OCI-LY1 (cell line): ENCODE results near the gene ATP6V0A1.
"Not testable (repeated sequence)": the region's sequence is repeated elsewhere in the genome, so short reads cannot be mapped to it uniquely, and the experiment has no call there.

Experiments used
- H2AFZ ChIP-seq: fragments of 200-600 bp; sonication (generic), shearing (Covaris generic); 2 replicates; pipeline ENCODE4 v1.6.0; 2014; ENCODE audit warnings: antibody characterized with exemption, mild to moderate bottlenecking, low read length
- H3F3A ChIP-seq: fragments of 200-600 bp; sonication (generic), shearing (Covaris generic); 2 replicates; pipeline ENCODE4 v1.6.0; 2014; ENCODE audit warnings: mild to moderate bottlenecking, antibody characterized with exemption, low read length, moderate library complexity; ENCODE audit not compliant: insufficient read depth
- H3K27ac ChIP-seq: fragments of 200-600 bp; sonication (generic); 2 replicates; pipeline ENCODE4 v1.5.1; 2014; ENCODE audit warnings: low read length, mixed run types, mild to moderate bottlenecking, low read depth; ENCODE audit not compliant: poor library complexity, severe bottlenecking
- H3K27me3 ChIP-seq: fragments of 200-600 bp; sonication (generic); 2 replicates; pipeline ENCODE4 v1.6.0; 2014; ENCODE audit warnings: antibody characterized with exemption, mild to moderate bottlenecking, low read length, moderate library complexity; ENCODE audit not compliant: insufficient read depth
- H3K36me3 ChIP-seq: fragments of 200-600 bp; sonication (generic); 2 replicates; pipeline ENCODE4 v1.6.1; 2014; ENCODE audit warnings: mild to moderate bottlenecking, antibody characterized with exemption, low read length, moderate library complexity, mixed read lengths; ENCODE audit not compliant: insufficient read depth
- H3K4me1 ChIP-seq: fragments of 200-600 bp; sonication (generic); 2 replicates; pipeline ENCODE4 v1.5.1; 2014; ENCODE audit warnings: mild to moderate bottlenecking, low read length, moderate library complexity; ENCODE audit not compliant: insufficient read depth, severe bottlenecking
- H3K4me2 ChIP-seq: fragments of 200-600 bp; sonication (generic), shearing (Covaris generic); 2 replicates; pipeline ENCODE4 v1.6.1; 2014; ENCODE audit warnings: low read length
- H3K4me3 ChIP-seq: fragments of 200-600 bp; sonication (generic); 2 replicates; pipeline ENCODE4 v1.5.1; 2014; ENCODE audit warnings: low read length, low read depth, mild to moderate bottlenecking, mixed read lengths; ENCODE audit not compliant: poor library complexity, severe bottlenecking
- H3K79me2 ChIP-seq: fragments of 200-600 bp; shearing (Covaris generic); 2 replicates; pipeline ENCODE4 v1.6.1; 2016; ENCODE audit warnings: mixed run types, low read length, mixed read lengths; ENCODE audit not compliant: insufficient read depth
- H3K9ac ChIP-seq: fragments of 200-600 bp; sonication (generic), shearing (Covaris generic); 2 replicates; pipeline ENCODE4 v1.6.1; 2014; ENCODE audit warnings: mild to moderate bottlenecking, low read length, mixed read lengths
- H3K9me2 ChIP-seq: fragments of 200-600 bp; sonication (generic), shearing (Covaris generic); 2 replicates; pipeline ENCODE4 v1.6.1; 2014; ENCODE audit warnings: low read depth, mild to moderate bottlenecking, low read length, mixed read lengths
- H3K9me3 ChIP-seq: fragments of 200-600 bp; shearing (Covaris generic); 2 replicates; pipeline ENCODE4 v1.6.1; 2014; ENCODE audit warnings: low read length, mixed read lengths
- H4K20me1 ChIP-seq: fragments of 200-600 bp; sonication (generic), shearing (Covaris generic); 2 replicates; pipeline ENCODE4 v1.6.0; 2016; ENCODE audit warnings: mild to moderate bottlenecking, low read length; ENCODE audit not compliant: insufficient read depth
- EZH2 ChIP-seq: fragments of 200-600 bp; sonication (generic), shearing (Covaris generic); IDR thresholded peaks from 2 replicates; pipeline ENCODE4 v1.8.0; 2017; ENCODE audit warnings: borderline replicate concordance, mixed run types, mild to moderate bottlenecking, antibody characterized with exemption, low read length, moderate library complexity, mixed read lengths
- TF ChIP-seq, protein P1 (sequence below): fragments of 200-600 bp; sonication (generic), shearing (Covaris generic); IDR thresholded peaks from 2 replicates; pipeline ENCODE4 v1.5.1; 2017; ENCODE audit warnings: mild to moderate bottlenecking, antibody characterized with exemption, low read length, moderate library complexity, mixed read lengths

ATP6V0A1 gene

DNA sequence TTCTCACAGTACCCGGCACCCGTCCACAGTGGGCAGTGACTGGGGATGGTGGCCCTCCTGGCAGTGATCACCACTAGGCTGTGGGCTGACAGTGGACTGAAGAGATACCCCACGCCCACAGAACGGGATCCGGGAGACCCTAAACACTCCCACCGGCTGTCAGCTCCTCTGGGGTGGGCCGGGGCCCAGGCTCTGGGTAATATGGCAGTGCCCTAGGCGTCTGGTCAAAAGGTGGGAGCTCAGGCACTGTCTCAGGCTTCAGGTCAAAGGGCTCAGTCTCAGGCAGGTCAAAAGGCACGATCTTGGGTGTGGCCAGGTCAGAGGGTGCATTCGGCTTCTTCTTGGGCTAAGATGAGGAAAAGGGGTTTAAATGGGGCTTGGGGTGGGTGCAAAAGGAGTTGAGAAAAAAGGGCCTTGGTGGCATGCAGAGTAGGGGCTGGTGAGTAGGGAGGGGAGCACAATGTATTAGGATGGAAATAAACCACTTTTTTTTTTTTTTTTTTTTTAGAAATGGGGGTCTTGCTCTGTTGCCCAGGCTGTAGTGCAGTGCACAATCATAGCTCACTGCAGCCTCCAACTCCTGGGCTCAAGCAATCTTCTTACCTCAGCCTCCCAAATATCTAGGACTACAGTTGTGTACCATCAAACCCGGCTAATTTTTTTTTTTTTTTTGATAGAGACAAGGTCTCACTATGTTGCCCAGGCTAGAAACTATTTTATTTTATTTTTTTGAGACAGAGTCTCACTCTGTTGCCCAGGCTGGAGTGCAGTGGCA is 46.6 kb upstream of the ATP6V0A1 start:
- TF ChIP-seq, protein P1, sequence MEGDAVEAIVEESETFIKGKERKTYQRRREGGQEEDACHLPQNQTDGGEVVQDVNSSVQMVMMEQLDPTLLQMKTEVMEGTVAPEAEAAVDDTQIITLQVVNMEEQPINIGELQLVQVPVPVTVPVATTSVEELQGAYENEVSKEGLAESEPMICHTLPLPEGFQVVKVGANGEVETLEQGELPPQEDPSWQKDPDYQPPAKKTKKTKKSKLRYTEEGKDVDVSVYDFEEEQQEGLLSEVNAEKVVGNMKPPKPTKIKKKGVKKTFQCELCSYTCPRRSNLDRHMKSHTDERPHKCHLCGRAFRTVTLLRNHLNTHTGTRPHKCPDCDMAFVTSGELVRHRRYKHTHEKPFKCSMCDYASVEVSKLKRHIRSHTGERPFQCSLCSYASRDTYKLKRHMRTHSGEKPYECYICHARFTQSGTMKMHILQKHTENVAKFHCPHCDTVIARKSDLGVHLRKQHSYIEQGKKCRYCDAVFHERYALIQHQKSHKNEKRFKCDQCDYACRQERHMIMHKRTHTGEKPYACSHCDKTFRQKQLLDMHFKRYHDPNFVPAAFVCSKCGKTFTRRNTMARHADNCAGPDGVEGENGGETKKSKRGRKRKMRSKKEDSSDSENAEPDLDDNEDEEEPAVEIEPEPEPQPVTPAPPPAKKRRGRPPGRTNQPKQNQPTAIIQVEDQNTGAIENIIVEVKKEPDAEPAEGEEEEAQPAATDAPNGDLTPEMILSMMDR: no peak
- no peak for TF ChIP-seq EZH2
- peaks cover 12% of the 10 kb centered on the region for H3K4me1 ChIP-seq
- H3K79me2 ChIP-seq: no peaks in the 10 kb centered on the region
- no peaks in the 10 kb centered on the region for H3K9me3 ChIP-seq
- no peaks in the 10 kb centered on the region for H3K9me2 ChIP-seq
- H4K20me1 ChIP-seq: no peaks in the 10 kb centered on the region
- H3F3A ChIP-seq: no peaks in the 10 kb centered on the region
- H3K4me2 ChIP-seq: no peak overlapping the region
- H3K27me3 ChIP-seq: no peaks in the 10 kb centered on the region; the same call in 1 of the 2 replicates
- H3K36me3 ChIP-seq: no peaks in the 10 kb centered on the region
- H3K4me3 ChIP-seq: no peak overlapping the region
- H3K27ac ChIP-seq: no peak overlapping the region
- no peak overlapping the region for H2AFZ ChIP-seq
- H3K9ac ChIP-seq: no peak overlapping the region

DNA sequence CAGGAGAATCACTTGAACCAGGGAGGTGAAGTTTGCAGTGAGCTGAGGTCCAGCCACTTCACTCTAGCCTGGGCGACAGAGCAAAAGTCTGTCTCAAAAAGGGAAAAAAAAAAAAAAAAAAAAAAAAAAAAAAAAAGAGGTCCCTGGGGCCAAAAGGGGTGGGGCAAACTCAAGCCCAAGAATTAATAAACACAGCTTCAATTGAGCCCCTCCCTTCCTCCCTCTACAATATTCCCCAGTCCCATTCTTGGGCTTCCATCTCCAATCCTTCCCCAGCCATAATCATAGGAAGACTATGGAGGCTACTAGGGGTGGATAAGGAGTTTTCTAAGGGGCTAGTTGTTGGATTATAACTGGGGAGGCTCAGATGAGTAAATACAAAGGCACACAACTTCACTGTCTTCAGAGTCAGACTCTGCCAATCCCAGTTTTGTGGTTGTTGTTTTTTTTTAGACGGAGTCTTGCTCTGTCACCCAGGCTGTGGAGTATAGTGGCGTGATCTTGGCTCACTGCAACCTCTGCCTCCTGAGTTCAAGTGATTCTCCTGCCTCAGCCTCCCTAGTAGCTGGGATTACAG is 45.1 kb upstream of the ATP6V0A1 start:
- TF ChIP-seq, protein P1: no peak
- no peak for TF ChIP-seq EZH2
- no peaks in the 10 kb centered on the region for H4K20me1 ChIP-seq
- H3K79me2 ChIP-seq: no peaks in the 10 kb centered on the region

DNA sequence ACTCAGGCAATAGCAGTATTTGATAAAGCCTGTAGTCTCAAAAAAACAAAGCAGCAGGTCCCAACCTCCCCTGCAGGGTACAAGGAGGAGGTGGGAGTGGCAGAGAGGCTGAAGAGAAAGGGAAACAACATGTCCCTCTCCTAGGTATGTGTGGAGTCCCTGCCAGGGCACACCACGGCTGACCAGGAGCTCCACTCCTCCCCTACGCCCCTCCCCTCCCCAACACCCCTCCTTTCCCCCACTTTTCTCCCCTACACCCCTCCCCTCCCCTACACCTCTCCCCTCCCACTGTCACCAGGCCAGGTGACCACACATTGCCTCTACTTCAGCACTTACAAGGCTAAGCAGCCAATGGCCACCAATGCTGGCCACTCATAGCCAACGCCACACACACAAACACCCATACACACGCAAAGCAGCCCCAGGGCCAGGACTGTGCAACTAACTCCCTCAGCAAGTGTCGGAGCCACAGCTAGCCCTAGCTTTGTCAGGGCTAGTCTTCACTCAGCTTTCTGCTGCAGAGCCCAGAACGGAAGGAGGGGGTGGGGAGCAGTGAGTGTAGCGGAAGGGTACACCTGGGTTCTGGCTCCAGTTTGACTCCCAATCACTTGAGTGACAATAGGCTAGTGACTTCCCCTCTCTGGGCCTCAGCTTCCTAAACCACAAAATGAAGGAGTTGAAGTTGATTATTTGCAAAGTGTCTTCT is 43.8 kb upstream of the ATP6V0A1 start:
- H3F3A ChIP-seq: no peaks in the 10 kb centered on the region
- TF ChIP-seq, protein P1: no peak
- no peak for TF ChIP-seq EZH2
- H3K9ac ChIP-seq: no peak overlapping the region
- H2AFZ ChIP-seq: no peak overlapping the region
- H3K27ac ChIP-seq: no peak overlapping the region
- H3K4me3 ChIP-seq: no peak overlapping the region
- H3K9me2 ChIP-seq: no peaks in the 10 kb centered on the region
- H4K20me1 ChIP-seq: no peaks in the 10 kb centered on the region
- no peaks in the 10 kb centered on the region for H3K27me3 ChIP-seq
- no peaks in the 10 kb centered on the region for H3K36me3 ChIP-seq
- no peaks in the 10 kb centered on the region for H3K9me3 ChIP-seq
- H3K79me2 ChIP-seq: no peaks in the 10 kb centered on the region
- no peak overlapping the region; the same call in 1 of the 2 replicates for H3K4me2 ChIP-seq
- peaks cover 12% of the 10 kb centered on the region for H3K4me1 ChIP-seq

More for the DNA sequence above, 45.1 kb upstream of the ATP6V0A1 start:
- Histone ChIP-seq H3K9ac (no peak overlapping the region), H3K4me3 (no peak overlapping the region), H3F3A (no peaks in the 10 kb centered on the region), H3K9me3 (no peaks in the 10 kb centered on the region), H3K9me2 (no peaks in the 10 kb centered on the region), H3K27ac (no peak overlapping the region), H3K36me3 (no peaks in the 10 kb centered on the region), H3K4me2 (no peak overlapping the region), H3K27me3 (no peaks in the 10 kb centered on the region), H3K4me1 (peaks cover 12% of the 10 kb centered on the region), H2AFZ (no peak overlapping the region)

DNA sequence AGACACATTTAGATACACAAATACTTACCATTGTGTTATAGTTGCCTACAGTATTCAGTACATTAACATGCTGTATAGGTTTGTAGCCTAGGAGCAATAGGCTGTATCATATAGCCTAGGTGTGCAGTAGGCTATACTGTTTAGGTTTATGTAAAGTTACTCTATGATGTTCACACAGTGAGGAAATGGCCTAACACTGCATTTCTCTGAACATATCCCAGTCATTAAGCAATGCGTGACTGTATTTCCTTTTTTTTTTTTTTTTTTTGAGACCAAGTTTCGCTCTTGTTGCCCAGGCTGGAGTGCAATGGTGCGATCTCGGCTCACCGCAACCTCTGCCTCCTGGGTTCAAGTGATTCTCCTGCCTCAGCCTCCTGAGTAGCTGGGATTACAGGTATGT is 40.7 kb upstream of the ATP6V0A1 start:
- not testable (repeated sequence) for H3K36me3 ChIP-seq, H3K79me2 ChIP-seq, H2AFZ ChIP-seq, H3K27me3 ChIP-seq, H3F3A ChIP-seq, H4K20me1 ChIP-seq, H3K9me3 ChIP-seq, H3K9ac ChIP-seq, H3K27ac ChIP-seq, H3K4me3 ChIP-seq, H3K9me2 ChIP-seq, H3K4me2 ChIP-seq
- peaks cover 12% of the 10 kb centered on the region for H3K4me1 ChIP-seq
